ES-I3 (cell line): Measurements from ENCODE around the gene TTC27.

ENCODE experiments used
- H3K36me3 ChIP-seq: 2 replicates; pipeline ENCODE4 v1.6.1; 2013; ENCODE audit warnings: mild to moderate bottlenecking, low read length, control low read depth, moderate library complexity; ENCODE audit not compliant: insufficient read depth
- H3K4me1 ChIP-seq: 2 replicates; pipeline ENCODE4 v1.6.1; 2013; ENCODE audit warnings: mild to moderate bottlenecking, control low read depth, low read length; ENCODE audit not compliant: insufficient read depth
- H3K9ac ChIP-seq: 2 replicates; pipeline ENCODE4 v1.6.1; 2013; ENCODE audit warnings: low read depth, mild to moderate bottlenecking, low read length, moderate library complexity
- H3K9me3 ChIP-seq: 2 replicates; pipeline ENCODE4 v1.6.1; 2013; ENCODE audit warnings: mild to moderate bottlenecking, low read length, moderate library complexity; ENCODE audit not compliant: control insufficient read depth, insufficient read depth

Gene TTC27

GRCh38 chr2:32772638-32773447 is 145.0 kb downstream of the TTC27 start:
- no peaks in the 10 kb centered on the region for H3K9me3 ChIP-seq
- no peak overlapping the region for H3K9ac ChIP-seq
- H3K4me1 ChIP-seq = no peaks in the 10 kb centered on the region
- H3K36me3 ChIP-seq = no peaks in the 10 kb centered on the region

- no peaks in the 10 kb centered on the region for H3K9me3 ChIP-seq
- H3K36me3 ChIP-seq = no peaks in the 10 kb centered on the region
- H3K4me1 ChIP-seq = no peaks in the 10 kb centered on the region
- no peak overlapping the region for H3K9ac ChIP-seq
These were observed 145.6 kb downstream of the TTC27 start for GRCh38 chr2:32773448-32773808.

GRCh38 chr2:32775954-32776353 is 148.1 kb downstream of the TTC27 start:
- Histone ChIP-seq H3K9me3 (no peaks in the 10 kb centered on the region), H3K9ac (no peak overlapping the region), H3K36me3 (no peaks in the 10 kb centered on the region), H3K4me1 (no peaks in the 10 kb centered on the region)

DNA sequence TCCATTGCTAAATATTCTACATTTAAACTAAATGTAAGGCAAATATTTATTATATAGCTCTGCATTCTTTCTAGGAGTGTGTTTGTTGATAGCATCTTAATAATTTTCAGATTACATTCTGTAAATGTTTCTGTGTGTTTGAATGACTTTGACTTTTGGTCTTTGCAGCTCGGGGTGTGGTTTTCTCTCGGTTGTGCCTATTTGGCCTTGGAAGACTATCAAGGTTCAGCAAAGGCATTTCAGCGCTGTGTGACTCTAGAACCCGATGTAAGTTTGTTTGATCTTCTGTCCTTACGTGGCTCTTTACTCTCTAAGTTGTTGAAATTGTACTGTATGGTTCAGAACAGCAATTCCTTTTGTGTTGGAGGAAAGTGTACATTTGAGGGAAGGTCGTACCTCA is 149.9 kb downstream of the TTC27 start:
- no peak overlapping the region for H3K9ac ChIP-seq
- no peaks in the 10 kb centered on the region for H3K4me1 ChIP-seq
- no peaks in the 10 kb centered on the region for H3K36me3 ChIP-seq
- no peaks in the 10 kb centered on the region; the same call in 1 of the 2 replicates for H3K9me3 ChIP-seq

DNA sequence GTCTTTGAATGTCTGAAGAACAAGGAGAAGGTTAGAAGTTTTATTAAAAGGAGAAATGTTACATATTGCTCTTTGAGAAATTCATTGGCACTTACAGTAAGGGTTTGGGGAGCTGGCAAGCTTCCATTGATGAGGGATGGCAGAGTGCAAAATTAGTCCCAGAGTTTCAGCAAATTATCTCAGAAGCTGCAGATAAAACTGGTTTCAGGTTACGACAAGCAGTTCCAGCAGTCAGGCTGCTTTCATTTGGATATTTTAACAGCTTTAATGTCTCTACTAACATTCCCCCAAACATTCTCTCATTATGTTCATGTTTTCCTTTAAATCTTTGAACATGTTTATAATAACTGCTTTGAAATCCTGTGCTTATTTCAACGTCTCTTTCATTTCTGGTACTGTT is 153.1 kb downstream of the TTC27 start:
- H3K4me1 ChIP-seq = no peaks in the 10 kb centered on the region
- no peaks in the 10 kb centered on the region; the same call in 1 of the 2 replicates for H3K9me3 ChIP-seq
- no peak overlapping the region for H3K9ac ChIP-seq
- no peaks in the 10 kb centered on the region; the same call in 1 of the 2 replicates for H3K36me3 ChIP-seq

- Histone ChIP-seq H3K9me3 (no peaks in the 10 kb centered on the region; the same call in 1 of the 2 replicates), H3K9ac (no peak overlapping the region), H3K4me1 (no peaks in the 10 kb centered on the region), H3K36me3 (no peaks in the 10 kb centered on the region; the same call in 1 of the 2 replicates)
These were observed 155.6 kb downstream of the TTC27 start for GRCh38 chr2:32783469-32783868.

DNA sequence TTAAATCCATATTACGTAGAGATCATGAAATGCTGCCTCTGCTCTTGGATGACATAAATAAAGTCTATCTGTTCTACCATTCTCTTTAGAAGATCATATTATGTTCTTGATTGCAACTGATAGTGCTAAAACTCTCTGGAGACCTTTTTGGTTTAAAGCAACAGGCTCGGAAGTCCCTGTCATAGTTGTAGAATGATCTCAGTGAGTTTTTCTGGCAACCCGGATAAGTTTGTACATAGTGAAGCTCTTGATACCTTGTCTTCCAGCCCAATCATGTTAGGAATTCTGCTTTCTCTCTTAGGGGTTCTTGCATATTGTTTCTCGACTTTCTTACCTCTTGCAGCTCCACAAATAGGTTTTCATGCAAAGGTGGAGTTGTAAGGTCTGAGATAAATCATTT is 156.1 kb downstream of the TTC27 start:
- Histone ChIP-seq H3K4me1 (no peaks in the 10 kb centered on the region), H3K9me3 (no peaks in the 10 kb centered on the region; the same call in 1 of the 2 replicates), H3K9ac (no peak overlapping the region), H3K36me3 (no peaks in the 10 kb centered on the region; the same call in 1 of the 2 replicates)

DNA sequence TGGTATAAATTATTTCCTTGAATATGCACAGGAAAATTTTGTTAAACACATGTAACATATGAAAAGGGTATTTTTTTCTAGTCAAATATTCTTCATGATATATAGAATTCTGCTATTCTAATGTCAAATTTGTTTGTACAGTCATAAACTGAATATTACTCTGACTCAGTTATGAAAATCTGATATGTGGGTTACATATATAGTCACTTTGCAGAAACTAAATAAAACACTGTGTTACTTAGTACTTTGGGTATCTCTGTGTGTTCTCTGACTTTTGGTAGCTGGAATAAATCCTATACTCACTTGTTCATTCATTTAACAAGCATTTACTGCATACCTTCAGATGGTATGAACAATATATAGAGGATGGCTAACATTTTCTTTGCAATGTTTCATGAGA is 159.4 kb downstream of the TTC27 start:
- Histone ChIP-seq H3K36me3 (no peaks in the 10 kb centered on the region; the same call in 1 of the 2 replicates), H3K4me1 (no peaks in the 10 kb centered on the region), H3K9ac (no peak overlapping the region), H3K9me3 (no peaks in the 10 kb centered on the region)

DNA sequence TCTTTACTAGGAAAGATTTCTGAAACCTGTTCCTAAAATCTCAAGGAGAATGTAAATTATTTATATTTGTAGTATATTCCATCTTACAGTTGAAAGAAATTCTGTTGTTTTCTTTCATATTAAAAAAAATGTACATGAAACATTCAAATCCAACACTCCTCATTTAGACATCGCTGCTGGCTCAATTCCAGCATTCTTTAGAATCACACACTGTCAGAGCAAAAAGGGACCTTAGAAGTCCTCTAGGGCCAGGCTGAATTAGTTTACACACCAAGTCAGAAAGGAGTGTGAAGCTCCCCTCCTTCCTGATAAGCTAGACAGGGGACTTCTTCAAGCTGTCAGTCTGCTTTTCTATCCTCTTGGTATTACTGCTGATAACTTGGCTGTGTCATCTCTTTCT is 160.3 kb downstream of the TTC27 start:
- Histone ChIP-seq H3K9ac (no peak overlapping the region), H3K36me3 (no peaks in the 10 kb centered on the region; the same call in 1 of the 2 replicates), H3K9me3 (no peaks in the 10 kb centered on the region), H3K4me1 (no peaks in the 10 kb centered on the region)

GRCh38 chr2:32792416-32792815 is 164.6 kb downstream of the TTC27 start:
- no peaks in the 10 kb centered on the region for H3K9me3 ChIP-seq

DNA sequence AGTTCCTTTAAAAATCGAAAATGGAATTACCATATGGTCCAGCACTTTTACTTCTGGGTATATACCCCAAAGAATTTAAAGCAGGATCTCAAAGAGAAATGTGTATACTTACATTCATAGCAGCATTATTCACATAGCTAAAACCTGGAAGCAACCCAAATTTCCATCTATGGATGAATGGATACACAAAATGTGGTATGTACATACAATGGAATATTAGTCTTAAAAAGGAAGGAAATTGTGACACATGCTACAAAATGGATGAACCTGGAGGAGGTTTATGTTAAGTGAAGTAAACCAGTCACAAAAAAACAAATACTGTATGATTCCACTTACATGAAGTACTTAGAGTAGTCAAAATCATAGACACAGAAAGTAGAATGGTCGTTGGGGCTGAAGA is 171.0 kb downstream of the TTC27 start:
- Histone ChIP-seq H3K9me3 (no peaks in the 10 kb centered on the region), H3K36me3 (no peaks in the 10 kb centered on the region), H3K4me1 (no peaks in the 10 kb centered on the region), H3K9ac (no peak overlapping the region)

More at GRCh38 chr2:32792416-32792815, 164.6 kb downstream of the TTC27 start:
- Histone ChIP-seq H3K9ac (no peak overlapping the region), H3K4me1 (no peaks in the 10 kb centered on the region), H3K36me3 (no peaks in the 10 kb centered on the region)

DNA sequence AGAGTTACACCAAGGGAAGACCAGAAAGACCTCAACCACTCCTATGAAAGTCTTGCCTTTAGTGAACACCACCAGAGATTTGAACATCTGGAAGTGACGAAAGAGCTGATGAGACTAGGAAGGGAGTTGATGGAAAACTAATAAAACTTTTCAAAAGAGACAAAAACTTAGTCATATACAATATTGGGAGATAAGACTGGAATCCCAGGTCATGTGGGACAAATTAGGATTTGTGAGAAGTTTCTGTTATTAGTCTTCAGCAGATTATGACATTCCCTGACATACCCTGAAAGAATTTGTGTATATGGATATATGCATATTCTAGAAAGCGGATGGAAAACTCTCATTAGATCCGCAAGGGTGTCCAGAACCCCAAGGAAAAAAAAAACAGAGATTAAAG is 173.9 kb downstream of the TTC27 start:
- Histone ChIP-seq H3K9me3 (no peaks in the 10 kb centered on the region), H3K36me3 (no peaks in the 10 kb centered on the region), H3K9ac (no peak overlapping the region), H3K4me1 (no peaks in the 10 kb centered on the region)

DNA sequence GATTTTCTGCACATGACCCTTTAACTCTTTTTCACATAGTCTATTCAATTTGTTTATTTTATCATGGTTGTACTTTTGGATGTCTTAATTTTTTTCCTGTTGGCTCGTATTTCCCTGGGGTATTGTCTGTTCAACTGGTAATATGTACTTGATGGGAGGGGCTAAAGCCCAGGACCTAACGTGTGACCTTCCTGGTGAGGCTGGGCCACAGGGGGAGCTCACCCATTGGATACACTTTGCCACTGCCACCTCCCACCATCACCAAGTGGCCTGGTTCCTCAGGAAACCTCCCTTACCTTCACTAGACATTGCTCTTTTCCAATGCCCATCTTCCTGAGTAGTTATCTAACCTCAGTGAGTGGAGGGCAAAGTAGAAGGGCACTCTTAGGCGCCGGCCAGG is 175.0 kb downstream of the TTC27 start:
- Histone ChIP-seq H3K9me3 (no peaks in the 10 kb centered on the region), H3K36me3 (no peaks in the 10 kb centered on the region), H3K9ac (no peak overlapping the region), H3K4me1 (no peaks in the 10 kb centered on the region)

GRCh38 chr2:32804205-32804604 is 176.4 kb downstream of the TTC27 start:
- H3K9ac ChIP-seq = no peak overlapping the region
- no peaks in the 10 kb centered on the region for H3K9me3 ChIP-seq
- no peaks in the 10 kb centered on the region for H3K36me3 ChIP-seq

More at GRCh38 chr2:32804205-32804604, 176.4 kb downstream of the TTC27 start:
- H3K4me1 ChIP-seq = no peaks in the 10 kb centered on the region
